ENCODE measurements around the gene CD101. TPM values are rescaled to one million over a fixed set of nuclear protein-coding genes. Genes with fewer than 3 reads are reported as not detected.

Gene CD101
- total RNA-seq, 2 experiments from 2014 or later: 2.1 to 2.2 TPM

DNA sequence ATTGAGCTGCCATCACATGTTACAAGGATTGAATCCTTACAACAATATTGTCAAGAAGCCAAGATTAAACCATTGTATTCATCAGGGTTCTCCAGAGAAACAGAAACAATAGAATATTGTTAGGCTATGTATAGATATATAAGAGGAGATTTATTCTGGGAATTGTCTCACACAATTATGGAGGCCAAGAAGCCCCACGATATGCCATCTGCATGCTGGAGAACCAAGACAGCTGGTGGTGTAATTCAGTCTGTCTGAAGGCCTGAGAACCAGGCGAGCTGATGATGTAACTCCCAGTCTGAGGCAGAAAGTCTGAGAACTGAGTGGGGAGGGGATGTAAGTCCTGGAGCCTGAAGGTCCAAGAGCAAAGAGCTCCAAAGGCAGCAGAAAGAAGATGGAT is 44.1 kb downstream of the CD101 start:
- Histone ChIP-seq H3K36me3 (ENCODE audit: insufficient read depth, low read length) (no peaks in the 10 kb centered on the region), H3K27ac (ENCODE audit: low read depth in 1 of 2, low read length in 2 of 2) (no peak overlapping the region), H3K27me3 (ENCODE audit: control insufficient read depth in 1 of 2, insufficient read depth in 2 of 2, low read length in 2 of 2) (no peaks in the 10 kb centered on the region), H3K4me1 (ENCODE audit: insufficient read depth, low read length) (peaks cover 22% of the 10 kb centered on the region), H3K9me3 (ENCODE audit: control insufficient read depth in 1 of 2, insufficient read depth in 1 of 2, low read length in 2 of 2) (no peaks in the 10 kb centered on the region), H3K4me3 (ENCODE audit: low read length) (no peak overlapping the region)
- Mint-ChIP-seq H3K36me3 (ENCODE audit: low read depth) (no peaks in the 10 kb centered on the region), H3K4me3 (no peak overlapping the region), H3K27ac (peak overlapping the region; percentile 28), H3K4me1 (ENCODE audit: low read depth) (peaks cover 45% of the 10 kb centered on the region), H3K27me3 (no peaks in the 10 kb centered on the region), H3K9me3 (peaks cover 3% of the 10 kb centered on the region)
- ChIA-PET CTCF (no interaction called here), POLR2A (interaction anchor here (1.0 to 1.8 kb wide), 2 partner anchors 15 to 28 kb away, joined by 3 to 8 read pairs; partner anchors contain the start of gene TTF2)
- TF ChIP-seq, protein P1, sequence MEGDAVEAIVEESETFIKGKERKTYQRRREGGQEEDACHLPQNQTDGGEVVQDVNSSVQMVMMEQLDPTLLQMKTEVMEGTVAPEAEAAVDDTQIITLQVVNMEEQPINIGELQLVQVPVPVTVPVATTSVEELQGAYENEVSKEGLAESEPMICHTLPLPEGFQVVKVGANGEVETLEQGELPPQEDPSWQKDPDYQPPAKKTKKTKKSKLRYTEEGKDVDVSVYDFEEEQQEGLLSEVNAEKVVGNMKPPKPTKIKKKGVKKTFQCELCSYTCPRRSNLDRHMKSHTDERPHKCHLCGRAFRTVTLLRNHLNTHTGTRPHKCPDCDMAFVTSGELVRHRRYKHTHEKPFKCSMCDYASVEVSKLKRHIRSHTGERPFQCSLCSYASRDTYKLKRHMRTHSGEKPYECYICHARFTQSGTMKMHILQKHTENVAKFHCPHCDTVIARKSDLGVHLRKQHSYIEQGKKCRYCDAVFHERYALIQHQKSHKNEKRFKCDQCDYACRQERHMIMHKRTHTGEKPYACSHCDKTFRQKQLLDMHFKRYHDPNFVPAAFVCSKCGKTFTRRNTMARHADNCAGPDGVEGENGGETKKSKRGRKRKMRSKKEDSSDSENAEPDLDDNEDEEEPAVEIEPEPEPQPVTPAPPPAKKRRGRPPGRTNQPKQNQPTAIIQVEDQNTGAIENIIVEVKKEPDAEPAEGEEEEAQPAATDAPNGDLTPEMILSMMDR (IDR thresholded peaks at IDR 0.05): no peak
- intact Hi-C loops (cut with DNase I, micrococcal nuclease): no loop called here
- ATAC-seq (ENCODE audit: poor library complexity): no peak
- no peak for DNase-seq

DNA sequence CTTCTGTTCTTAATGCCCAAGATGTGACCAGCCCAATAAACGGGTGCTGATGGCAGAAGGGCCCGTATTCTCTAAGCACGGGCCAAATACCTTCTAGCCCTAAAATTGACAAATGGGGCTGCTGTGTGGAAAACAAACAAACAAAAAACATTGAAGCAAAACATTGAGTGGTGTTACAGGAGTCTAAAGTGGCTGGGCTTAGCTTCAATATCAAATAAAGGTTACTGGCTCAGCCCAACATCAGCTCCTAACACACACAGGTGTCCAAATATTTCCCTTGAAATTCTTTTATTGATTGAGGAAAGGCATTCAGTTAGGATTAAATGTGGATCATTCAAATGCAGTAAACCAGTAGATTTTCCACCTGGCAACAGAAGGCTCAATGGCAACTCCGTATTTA is 45.2 kb downstream of the CD101 start:
- no peak overlapping the region for H3K4me3 Mint-ChIP-seq
- no peak for ATAC-seq (ENCODE audit: poor library complexity)
- H3K36me3 Mint-ChIP-seq (ENCODE audit: low read depth): no peaks in the 10 kb centered on the region
- no peaks in the 10 kb centered on the region for H3K36me3 ChIP-seq (ENCODE audit: insufficient read depth, low read length)
- CTCF ChIA-PET: interaction anchor here (1.1 kb wide), 1 partner anchor 20 kb away, joined by 3 read pairs; no protein-coding TSS in a partner anchor
- no peak for DNase-seq
- peaks cover 56% of the 10 kb centered on the region for H3K4me1 Mint-ChIP-seq (ENCODE audit: low read depth)
- H3K27ac ChIP-seq (ENCODE audit: low read depth in 1 of 2, low read length in 2 of 2): no peak overlapping the region
- TF ChIP-seq, protein P1 (IDR thresholded peaks at IDR 0.05): no peak
- H3K9me3 ChIP-seq (ENCODE audit: control insufficient read depth in 1 of 2, insufficient read depth in 1 of 2, low read length in 2 of 2): no peaks in the 10 kb centered on the region
- H3K9me3 Mint-ChIP-seq: no peaks in the 10 kb centered on the region
- no peaks in the 10 kb centered on the region for H3K27me3 ChIP-seq (ENCODE audit: control insufficient read depth in 1 of 2, insufficient read depth in 2 of 2, low read length in 2 of 2)
- H3K4me1 ChIP-seq (ENCODE audit: insufficient read depth, low read length): peaks cover 28% of the 10 kb centered on the region
- H3K27ac Mint-ChIP-seq: no peak overlapping the region
- POLR2A ChIA-PET: interaction anchor here (1.0 to 1.5 kb wide), 2 partner anchors 13 to 30 kb away, joined by 3 to 7 read pairs; partner anchors contain the start of gene TTF2
- no peak overlapping the region for H3K4me3 ChIP-seq (ENCODE audit: low read length)
- intact Hi-C loops (cut with DNase I, micrococcal nuclease): no loop called here
- no peaks in the 10 kb centered on the region for H3K27me3 Mint-ChIP-seq

DNA sequence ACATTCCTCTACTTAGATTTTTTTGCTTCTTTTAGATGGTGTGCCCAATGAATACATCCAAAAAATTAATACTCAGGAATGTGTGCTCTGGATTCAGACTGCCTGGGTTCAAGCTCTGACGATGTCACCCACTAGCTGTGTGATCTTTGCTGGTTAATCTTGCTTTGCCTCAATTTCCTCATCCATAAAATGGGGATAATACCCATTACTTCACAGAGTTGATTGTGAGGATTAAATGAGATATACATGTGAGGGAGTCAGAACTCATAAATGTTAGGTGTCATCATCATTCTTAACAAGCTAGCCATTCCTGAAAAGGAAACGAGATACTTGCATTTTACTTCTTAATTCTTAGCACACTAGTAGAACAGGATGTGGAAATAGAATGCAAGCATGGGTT is 45.7 kb downstream of the CD101 start:
- peak overlapping the region; percentile 93 for H3K27ac Mint-ChIP-seq
- H3K9me3 Mint-ChIP-seq: no peaks in the 10 kb centered on the region
- Histone ChIP-seq H3K9me3 (ENCODE audit: control insufficient read depth in 1 of 2, insufficient read depth in 1 of 2, low read length in 2 of 2) (no peaks in the 10 kb centered on the region), H3K27ac (ENCODE audit: low read depth in 1 of 2, low read length in 2 of 2) (no peak overlapping the region), H3K4me3 (ENCODE audit: low read length) (no peak overlapping the region), H3K27me3 (ENCODE audit: control insufficient read depth in 1 of 2, insufficient read depth in 2 of 2, low read length in 2 of 2) (no peaks in the 10 kb centered on the region), H3K4me1 (ENCODE audit: insufficient read depth, low read length) (peaks cover 33% of the 10 kb centered on the region), H3K36me3 (ENCODE audit: insufficient read depth, low read length) (no peaks in the 10 kb centered on the region)
- no peaks in the 10 kb centered on the region for H3K27me3 Mint-ChIP-seq
- TF ChIP-seq, protein P1 (IDR thresholded peaks at IDR 0.05): no peak
- ChIA-PET CTCF (no interaction called here), POLR2A (interaction anchor here (0.8 to 1.5 kb wide), 2 partner anchors 13 to 60 kb away, joined by 3 to 7 read pairs; partner anchors contain the start of gene TTF2)
- H3K4me1 Mint-ChIP-seq (ENCODE audit: low read depth): peaks cover 60% of the 10 kb centered on the region
- no peak overlapping the region for H3K4me3 Mint-ChIP-seq
- no peaks in the 10 kb centered on the region for H3K36me3 Mint-ChIP-seq (ENCODE audit: low read depth)
- intact Hi-C loops (cut with DNase I, micrococcal nuclease): no loop called here
- ATAC-seq (ENCODE audit: poor library complexity): no peak
- no peak for DNase-seq
